Lower leg skin (tissue), 4 donors: ENCODE results near the gene HMX2. TPM values are rescaled to one million over a fixed set of nuclear protein-coding genes. Genes with fewer than 3 reads are reported as not detected.
"Not testable (repeated sequence)": the region's sequence is repeated elsewhere in the genome, so short reads cannot be mapped to it uniquely, and the experiment has no call there.

ENCODE experiments used
- DNase-seq, 2 donors: peaks; one replicate each; pipeline ENCODE4 v3.0.0-alpha.2; 2019; ENCODE audit warnings: low spot score in 2 of 2
- H3K4me3 ChIP-seq: fragments of 200-600 bp; sonication (generic); 2 replicates; pipeline ENCODE4 v1.5.1; 2017; ENCODE audit warnings: mild to moderate bottlenecking, low read depth; ENCODE audit not compliant: poor library complexity, severe bottlenecking
- CTCF ChIP-seq, 3 donors: fragments of 450-650 bp; IDR thresholded peaks; one replicate each; pipeline ENCODE4 v1.5.1; 2016; ENCODE audit warnings: antibody characterized with exemption in 3 of 3, mild to moderate bottlenecking in 3 of 3, moderate library complexity in 2 of 3
- POLR2A ChIP-seq, 2 donors: fragments of 450-650 bp; IDR thresholded peaks; one replicate each; pipeline ENCODE4 v1.6.1; 2016 to 2017; ENCODE audit warnings: antibody characterized with exemption in 2 of 2, mild to moderate bottlenecking in 1 of 2, moderate library complexity in 1 of 2
- WGBS, 2 donors: methylation state at CpG; one replicate each; pipeline ENCODE4 v1.1.5; 2018; 5-methylcytosine and 5-hydroxymethylcytosine counted together
- intact Hi-C: fragments of 100-400 bp; cut with DNase I; formaldehyde crosslinking; loops from one replicate; pipeline ENCODE4 v1.15.0; 2023; ENCODE audit warnings: low total_unique reads
- total RNA-seq, 4 donors: library from RNA; depleted of rRNA; stranded (reverse); fragments of >200 nt; gene quantifications; one replicate each; pipeline ENCODE4 v1.1.0, GENCODE V29; 2016

The HMX2 gene
- total RNA-seq, 4 donors from 2014 or later: not detected

- no peak for DNase-seq
- WGBS, 2 donors: 94 to 96% methylated on average over 4 of the region's 4 CpGs
- TF ChIP-seq CTCF (IDR thresholded peaks at IDR 0.05) (no peak), POLR2A (IDR thresholded peaks at IDR 0.05) (no peak)
- no peak overlapping the region for H3K4me3 ChIP-seq
- intact Hi-C loops: no loop called here
Observed at GRCh38 chr10:123170961-123171360, 23.0 kb downstream of the HMX2 start.

GRCh38 chr10:123171616-123172015 is 23.7 kb downstream of the HMX2 start:
- intact Hi-C loops: not testable (repeated sequence)

GRCh38 chr10:123175389-123176387 is 27.8 kb downstream of the HMX2 start:
- intact Hi-C loops: no loop called here
- TF ChIP-seq CTCF (IDR thresholded peaks at IDR 0.05) (no peak), POLR2A (IDR thresholded peaks at IDR 0.05) (no peak)
- WGBS, 2 donors: 79 to 82% methylated on average over 9 of the region's 9 CpGs
- no peak for DNase-seq
- no peak overlapping the region for H3K4me3 ChIP-seq

More at GRCh38 chr10:123171616-123172015, 23.7 kb downstream of the HMX2 start:
- not testable (repeated sequence) for H3K4me3 ChIP-seq, DNase-seq
- 95 to 99% methylated on average over 10 of the region's 10 CpGs for WGBS, 2 donors

- DNase-seq, intact Hi-C loops, H3K4me3 ChIP-seq: not testable (repeated sequence)
- 93 to 97% methylated on average over 4 of the region's 4 CpGs for WGBS, 2 donors
Observed at GRCh38 chr10:123178390-123178789, 30.5 kb downstream of the HMX2 start.

GRCh38 chr10:123180101-123181090 is 32.5 kb downstream of the HMX2 start:
- H3K4me3 ChIP-seq: no peak overlapping the region
- 86 to 89% methylated on average over 7 of the region's 7 CpGs for WGBS, 2 donors
- intact Hi-C loops: no loop called here
- no peak for TF ChIP-seq POLR2A (IDR thresholded peaks at IDR 0.05)
- no peak for TF ChIP-seq CTCF (IDR thresholded peaks at IDR 0.05)
- no peak for DNase-seq

- TF ChIP-seq CTCF (IDR thresholded peaks at IDR 0.05): no peak
- TF ChIP-seq POLR2A (IDR thresholded peaks at IDR 0.05): no peak
- intact Hi-C loops: no loop called here
- H3K4me3 ChIP-seq: no peak overlapping the region
- DNase-seq: no peak
- WGBS, 2 donors: 98 to 99% methylated on average over 2 of the region's 2 CpGs
Observed at GRCh38 chr10:123183724-123184123, 35.8 kb downstream of the HMX2 start.
